Peyer's patch (tissue), 4 donors: ENCODE results near the gene SYPL2.

ENCODE experiments used
- POLR2A ChIP-seq, 2 donors: fragments of 450-650 bp; IDR thresholded peaks; one replicate each; pipeline ENCODE4 v1.5.1; 2017; ENCODE audit warnings: antibody characterized with exemption in 2 of 2, mild to moderate bottlenecking in 2 of 2, moderate library complexity in 2 of 2
- TF ChIP-seq, protein P1 (sequence below), 6 experiments: fragments of 450-650 bp in 4 of 6; fragments of 200-600 bp in 2 of 6; sonication (generic) in 1 of 6; IDR thresholded peaks; one replicate each; pipeline ENCODE4 v1.5.1; 2017 to 2019; ENCODE audit warnings: antibody characterized with exemption in 6 of 6, mild to moderate bottlenecking in 3 of 6, moderate library complexity in 1 of 6

- no peak for TF ChIP-seq POLR2A (IDR thresholded peaks at IDR 0.05)
- TF ChIP-seq, protein P1, sequence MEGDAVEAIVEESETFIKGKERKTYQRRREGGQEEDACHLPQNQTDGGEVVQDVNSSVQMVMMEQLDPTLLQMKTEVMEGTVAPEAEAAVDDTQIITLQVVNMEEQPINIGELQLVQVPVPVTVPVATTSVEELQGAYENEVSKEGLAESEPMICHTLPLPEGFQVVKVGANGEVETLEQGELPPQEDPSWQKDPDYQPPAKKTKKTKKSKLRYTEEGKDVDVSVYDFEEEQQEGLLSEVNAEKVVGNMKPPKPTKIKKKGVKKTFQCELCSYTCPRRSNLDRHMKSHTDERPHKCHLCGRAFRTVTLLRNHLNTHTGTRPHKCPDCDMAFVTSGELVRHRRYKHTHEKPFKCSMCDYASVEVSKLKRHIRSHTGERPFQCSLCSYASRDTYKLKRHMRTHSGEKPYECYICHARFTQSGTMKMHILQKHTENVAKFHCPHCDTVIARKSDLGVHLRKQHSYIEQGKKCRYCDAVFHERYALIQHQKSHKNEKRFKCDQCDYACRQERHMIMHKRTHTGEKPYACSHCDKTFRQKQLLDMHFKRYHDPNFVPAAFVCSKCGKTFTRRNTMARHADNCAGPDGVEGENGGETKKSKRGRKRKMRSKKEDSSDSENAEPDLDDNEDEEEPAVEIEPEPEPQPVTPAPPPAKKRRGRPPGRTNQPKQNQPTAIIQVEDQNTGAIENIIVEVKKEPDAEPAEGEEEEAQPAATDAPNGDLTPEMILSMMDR (IDR thresholded peaks at IDR 0.05): no peak
Measured at GRCh38 chr1:109492779-109493178, 26.4 kb downstream of the SYPL2 start.
